Mesodermal cell (in vitro differentiated cells): Measurements from ENCODE around the gene TCTN2.

Source experiments
- H3K27ac ChIP-seq: 2 replicates; pipeline ENCODE4 v1.7.0; 2013; ENCODE audit warnings: mild to moderate bottlenecking, low read depth, low read length, moderate library complexity; ENCODE audit not compliant: severe bottlenecking
- H3K36me3 ChIP-seq: 2 replicates; pipeline ENCODE4 v1.7.1; 2013; ENCODE audit warnings: mild to moderate bottlenecking, low read length, moderate library complexity; ENCODE audit not compliant: control insufficient read depth, insufficient read depth
- H3K4me1 ChIP-seq: one replicate; pipeline ENCODE4 v1.7.1; 2013; ENCODE audit warnings: mild to moderate bottlenecking, low read length; ENCODE audit not compliant: insufficient read depth, control insufficient read depth, poor library complexity, severe bottlenecking
- H3K4me3 ChIP-seq: 2 replicates; pipeline ENCODE4 v1.7.0; 2013; ENCODE audit warnings: low read length, control low read depth, mild to moderate bottlenecking; ENCODE audit not compliant: insufficient read depth, poor library complexity, severe bottlenecking; ENCODE audit errors: extremely low read depth
- H3K9me3 ChIP-seq: 2 replicates; pipeline ENCODE4 v1.7.1; 2013; ENCODE audit warnings: mild to moderate bottlenecking, low read length, moderate library complexity; ENCODE audit not compliant: control insufficient read depth
- whole genome bisulfite sequencing, 2 experiments: methylation state at CpG; one replicate each; pipeline ENCODE4 v1.1.5; 2013; ENCODE audit warnings: missing lambda C conversion rate in 2 of 2; ENCODE audit not compliant: insufficient coverage in 2 of 2; 5-methylcytosine and 5-hydroxymethylcytosine counted together

The TCTN2 gene

DNA sequence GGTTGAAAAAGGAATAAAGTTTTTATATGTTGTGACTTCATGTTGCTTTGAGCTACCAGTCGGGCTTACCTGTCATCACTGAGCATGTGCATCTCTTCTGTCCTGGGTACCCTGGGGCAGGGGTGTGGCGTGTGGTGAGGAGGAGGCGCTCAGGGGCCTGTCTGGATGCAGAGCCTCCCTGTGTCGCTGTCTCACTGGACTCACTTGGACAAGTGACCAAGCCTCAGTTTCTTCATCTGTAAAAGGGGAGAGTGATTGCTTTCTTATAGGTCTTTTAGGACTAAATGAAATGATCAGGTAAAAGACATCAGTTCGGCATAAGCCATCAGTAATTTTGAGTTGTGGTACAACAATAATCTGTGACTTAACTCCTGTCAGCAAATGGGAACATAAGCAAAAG is 63.4 kb downstream of the TCTN2 start:
- peaks cover 82% of the 10 kb centered on the region for H3K36me3 ChIP-seq
- no peaks in the 10 kb centered on the region for H3K9me3 ChIP-seq
- 75 to 100% methylated on average over 1 to 4 of the region's 5 CpGs for WGBS, 2 experiments
- H3K4me3 ChIP-seq = no peak overlapping the region
- H3K4me1 ChIP-seq = peaks cover 5% of the 10 kb centered on the region
- H3K27ac ChIP-seq = no peak overlapping the region

DNA sequence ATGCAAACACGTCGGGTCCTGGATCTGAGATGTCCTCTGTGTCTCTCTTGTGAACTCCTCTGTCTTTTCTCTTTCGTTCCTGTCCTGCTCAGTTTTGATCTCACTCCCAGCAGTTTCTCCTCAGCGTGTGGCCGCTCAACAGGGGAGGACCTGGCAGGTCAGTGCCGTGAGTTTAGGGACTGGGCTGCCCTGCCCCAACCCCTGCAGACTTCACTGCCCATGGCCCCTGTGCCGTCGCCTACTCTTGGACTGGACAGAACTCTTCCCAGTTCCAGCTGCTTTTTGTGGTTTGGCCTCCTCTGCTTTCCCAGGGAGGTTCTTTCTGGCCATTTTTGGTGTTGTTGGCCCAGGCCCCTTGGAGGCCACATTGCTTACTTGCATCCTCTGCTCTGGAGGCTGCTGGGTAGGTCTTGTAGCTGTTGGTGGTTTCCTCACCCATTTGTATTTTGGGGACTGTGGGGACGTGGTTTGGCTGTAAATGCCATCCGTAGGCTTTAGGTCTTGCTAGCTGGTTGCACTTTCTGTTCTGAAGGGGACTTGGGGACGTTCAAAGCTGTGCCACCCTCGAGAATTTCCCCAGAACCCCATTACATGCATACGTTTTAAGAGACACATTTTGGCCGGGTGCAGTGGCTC is 71.1 kb downstream of the TCTN2 start:
- Histone ChIP-seq H3K4me1 (no peaks in the 10 kb centered on the region), H3K36me3 (peaks cover 89% of the 10 kb centered on the region), H3K9me3 (no peaks in the 10 kb centered on the region), H3K27ac (no peak overlapping the region), H3K4me3 (no peak overlapping the region)
- 92 to 100% methylated on average over 8 of the region's 14 CpGs for WGBS, 2 experiments

DNA sequence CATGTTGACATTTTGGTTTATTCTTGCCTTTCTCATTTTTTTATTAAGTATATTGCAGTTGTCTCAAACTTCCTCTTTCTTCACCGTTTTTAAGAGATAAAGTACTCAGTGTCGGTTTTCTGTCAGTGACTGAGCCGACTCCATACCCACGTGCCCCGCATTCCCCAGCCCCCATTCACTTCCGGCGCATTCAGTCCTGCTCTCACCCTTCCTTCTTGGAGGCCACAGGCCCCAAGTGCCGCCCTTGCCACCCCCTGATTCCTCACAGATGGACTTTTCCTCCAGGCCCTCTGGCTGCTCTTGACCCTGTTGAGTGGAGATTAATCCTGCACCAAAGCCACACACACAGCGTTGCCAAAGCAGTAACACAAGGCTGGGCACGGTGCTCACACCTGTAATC is 72.1 kb downstream of the TCTN2 start:
- H3K36me3 ChIP-seq = peaks cover 90% of the 10 kb centered on the region
- no peak overlapping the region for H3K4me3 ChIP-seq
- 91 to 95% methylated on average over 4 to 9 of the region's 10 CpGs for WGBS, 2 experiments
- no peaks in the 10 kb centered on the region for H3K4me1 ChIP-seq
- no peaks in the 10 kb centered on the region for H3K9me3 ChIP-seq
- H3K27ac ChIP-seq = no peak overlapping the region

DNA sequence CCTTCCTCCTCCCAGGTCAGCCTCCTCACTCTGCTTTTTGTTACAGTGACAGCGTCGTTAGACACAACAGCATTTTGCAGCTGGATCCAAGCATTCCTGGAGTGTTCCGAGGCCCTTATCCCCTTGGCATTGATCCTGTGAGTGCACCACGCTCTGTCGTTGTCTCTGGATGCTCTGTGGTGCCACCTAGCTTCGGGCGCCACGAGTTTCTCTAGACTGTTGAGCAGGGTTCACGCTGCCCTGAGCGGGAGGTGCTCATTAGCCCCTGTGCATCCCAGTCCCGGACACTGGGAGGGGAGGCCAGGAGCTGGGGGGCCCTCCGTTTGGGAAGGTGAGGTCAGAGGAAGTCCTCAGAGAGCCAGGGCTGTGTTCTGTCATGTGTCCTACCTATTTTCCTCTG is 73.9 kb downstream of the TCTN2 start:
- Histone ChIP-seq H3K4me3 (no peak overlapping the region), H3K27ac (no peak overlapping the region), H3K36me3 (peaks cover 91% of the 10 kb centered on the region), H3K4me1 (no peaks in the 10 kb centered on the region), H3K9me3 (no peaks in the 10 kb centered on the region)
- 89 to 91% methylated on average over 12 of the region's 12 CpGs for WGBS, 2 experiments

DNA sequence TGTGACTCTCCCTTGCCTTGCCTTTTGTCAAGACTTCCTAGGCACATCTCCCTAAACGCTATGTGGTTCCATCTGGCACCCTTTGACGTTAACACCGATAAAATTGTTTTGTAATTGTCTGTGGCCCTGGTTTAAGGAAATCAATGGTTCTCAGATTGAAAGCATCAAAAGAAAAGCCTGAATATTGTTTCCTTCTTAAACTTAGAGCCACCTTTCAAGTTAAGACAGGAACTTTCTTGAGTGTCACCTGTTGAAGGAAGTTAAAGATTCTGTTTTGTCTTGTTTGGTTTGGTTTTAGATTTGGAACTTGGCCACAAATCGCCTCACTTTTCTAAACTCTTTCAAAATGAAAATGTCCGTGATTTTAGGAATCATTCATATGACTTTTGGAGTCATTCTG is 76.4 kb downstream of the TCTN2 start:
- H3K27ac ChIP-seq = no peak overlapping the region
- H3K4me3 ChIP-seq = no peak overlapping the region
- peaks cover 92% of the 10 kb centered on the region for H3K36me3 ChIP-seq
- H3K4me1 ChIP-seq = no peaks in the 10 kb centered on the region
- H3K9me3 ChIP-seq = no peaks in the 10 kb centered on the region
- 87% methylated on average over 3 of the region's 5 CpGs; no CpG with 5 or more reads in 1 of the 2 experiments for WGBS, 2 experiments

DNA sequence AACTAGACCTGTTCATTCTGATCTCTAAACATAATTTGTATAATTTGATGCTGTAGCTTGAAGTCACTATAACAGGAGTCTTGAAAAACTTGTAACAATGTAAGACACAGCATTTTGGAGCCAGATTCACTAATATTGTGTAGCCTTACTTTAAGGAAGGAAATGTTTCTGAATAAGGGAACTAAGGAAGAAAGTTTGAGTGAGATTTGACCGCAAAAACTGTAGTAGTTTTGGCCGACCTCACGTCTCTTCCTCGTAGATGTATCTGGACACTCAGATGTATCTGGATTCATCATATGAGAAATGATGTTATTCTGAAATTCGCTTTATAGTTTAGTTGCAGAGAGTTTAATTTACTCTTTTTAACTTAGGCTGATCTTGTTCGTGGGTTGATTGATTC is 77.2 kb downstream of the TCTN2 start:
- Histone ChIP-seq H3K36me3 (peaks cover 92% of the 10 kb centered on the region), H3K9me3 (no peaks in the 10 kb centered on the region), H3K4me3 (no peak overlapping the region), H3K4me1 (no peaks in the 10 kb centered on the region), H3K27ac (no peak overlapping the region)
- WGBS, 2 experiments = 98 to 100% methylated on average over 5 of the region's 6 CpGs

DNA sequence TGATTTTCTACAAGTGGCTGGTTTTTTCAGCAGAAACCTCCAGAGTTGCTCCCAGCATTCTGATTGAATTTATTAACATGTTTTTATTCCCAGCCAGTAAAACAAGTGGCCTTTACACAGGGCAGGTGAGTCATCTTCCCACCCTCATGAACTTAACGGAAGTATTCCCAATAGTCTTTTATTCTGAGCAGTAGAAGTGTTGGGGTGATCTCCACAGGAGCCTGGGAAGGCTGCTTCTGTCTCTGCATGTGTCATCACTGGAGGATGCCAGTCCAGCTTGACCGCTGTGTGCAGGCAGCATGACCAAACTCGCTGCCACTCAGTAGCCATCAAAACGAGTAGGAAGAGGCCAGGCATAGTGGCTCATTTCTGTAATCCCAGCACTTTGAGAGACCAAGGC is 77.7 kb downstream of the TCTN2 start:
- WGBS, 2 experiments = 96 to 98% methylated on average over 3 to 4 of the region's 4 CpGs
- Histone ChIP-seq H3K4me1 (no peaks in the 10 kb centered on the region), H3K4me3 (no peak overlapping the region), H3K27ac (no peak overlapping the region), H3K36me3 (peaks cover 93% of the 10 kb centered on the region), H3K9me3 (no peaks in the 10 kb centered on the region)

DNA sequence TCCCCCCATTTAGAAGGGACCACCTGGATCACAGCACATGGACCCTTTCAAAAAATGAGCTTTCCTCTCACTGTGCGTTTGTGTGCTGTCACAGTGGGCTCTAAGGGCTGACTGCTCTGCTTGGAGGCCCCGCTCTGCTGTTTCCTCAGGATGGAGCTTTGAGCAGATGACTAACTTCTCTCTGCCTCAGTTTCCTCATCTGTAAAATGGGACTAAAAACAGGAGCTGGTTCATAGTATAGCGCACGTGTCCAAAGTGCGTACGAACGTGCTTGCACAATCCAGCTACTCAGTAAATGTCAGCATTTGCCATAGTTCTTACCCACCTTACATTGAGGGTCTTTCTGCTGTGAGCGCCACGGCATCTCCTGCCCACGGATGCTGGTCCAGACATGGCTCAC is 78.4 kb downstream of the TCTN2 start:
- 94 to 97% methylated on average over 10 of the region's 10 CpGs for WGBS, 2 experiments
- Histone ChIP-seq H3K27ac (no peak overlapping the region), H3K4me3 (no peak overlapping the region), H3K9me3 (no peaks in the 10 kb centered on the region), H3K36me3 (peaks cover 93% of the 10 kb centered on the region), H3K4me1 (no peaks in the 10 kb centered on the region)

DNA sequence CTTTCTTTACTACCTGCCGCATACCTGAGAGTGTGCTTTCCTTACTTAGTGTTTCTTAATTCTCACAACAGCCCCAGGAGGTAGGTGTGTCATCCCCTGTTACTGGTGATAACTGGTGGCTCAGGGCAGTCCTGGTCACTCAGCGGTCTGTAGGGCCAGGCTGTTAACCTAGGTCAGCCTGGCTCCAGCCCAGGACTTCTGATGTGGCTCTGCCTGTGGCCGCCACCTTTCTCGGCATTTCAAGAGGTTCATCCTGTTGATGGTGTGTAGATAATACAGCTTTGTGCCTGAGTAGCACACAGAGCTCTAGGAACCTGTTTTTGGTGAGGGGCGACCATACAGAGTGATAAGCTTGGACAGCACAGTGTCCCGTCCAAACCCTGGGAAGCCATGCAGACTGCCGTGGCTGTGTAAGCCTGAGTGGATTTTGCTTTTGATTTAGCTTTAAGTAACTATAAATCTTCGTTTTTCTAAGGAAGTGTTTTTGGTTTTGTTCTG is 79.3 kb downstream of the TCTN2 start:
- Histone ChIP-seq H3K9me3 (no peaks in the 10 kb centered on the region), H3K36me3 (peaks cover 92% of the 10 kb centered on the region), H3K4me1 (no peaks in the 10 kb centered on the region), H3K27ac (no peak overlapping the region), H3K4me3 (no peak overlapping the region)
- WGBS, 2 experiments = 97 to 100% methylated on average over 4 to 5 of the region's 8 CpGs

DNA sequence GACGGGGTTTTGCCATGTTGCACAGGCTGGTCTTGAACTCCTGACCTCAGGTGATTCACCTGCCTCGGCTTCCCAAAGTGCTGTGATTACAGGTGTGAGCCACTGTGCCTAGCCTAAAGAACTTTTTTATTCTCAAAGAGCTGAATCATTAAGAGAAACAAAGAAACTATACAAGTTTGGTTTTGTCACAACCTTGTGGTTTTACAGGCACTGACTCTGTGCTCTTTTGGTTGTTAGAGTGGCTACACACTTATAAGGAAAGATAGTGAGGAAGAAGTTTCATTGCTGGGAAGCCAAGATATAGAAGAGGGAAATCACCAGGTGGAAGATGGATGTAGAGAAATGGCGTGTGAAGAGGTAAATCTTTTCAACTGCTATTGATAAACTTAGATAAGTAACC is 81.1 kb downstream of the TCTN2 start:
- H3K27ac ChIP-seq = no peak overlapping the region
- no peak overlapping the region for H3K4me3 ChIP-seq
- no peaks in the 10 kb centered on the region for H3K4me1 ChIP-seq
- 92 to 100% methylated on average over 2 of the region's 3 CpGs for WGBS, 2 experiments
- H3K36me3 ChIP-seq = peaks cover 88% of the 10 kb centered on the region
- H3K9me3 ChIP-seq = no peaks in the 10 kb centered on the region

DNA sequence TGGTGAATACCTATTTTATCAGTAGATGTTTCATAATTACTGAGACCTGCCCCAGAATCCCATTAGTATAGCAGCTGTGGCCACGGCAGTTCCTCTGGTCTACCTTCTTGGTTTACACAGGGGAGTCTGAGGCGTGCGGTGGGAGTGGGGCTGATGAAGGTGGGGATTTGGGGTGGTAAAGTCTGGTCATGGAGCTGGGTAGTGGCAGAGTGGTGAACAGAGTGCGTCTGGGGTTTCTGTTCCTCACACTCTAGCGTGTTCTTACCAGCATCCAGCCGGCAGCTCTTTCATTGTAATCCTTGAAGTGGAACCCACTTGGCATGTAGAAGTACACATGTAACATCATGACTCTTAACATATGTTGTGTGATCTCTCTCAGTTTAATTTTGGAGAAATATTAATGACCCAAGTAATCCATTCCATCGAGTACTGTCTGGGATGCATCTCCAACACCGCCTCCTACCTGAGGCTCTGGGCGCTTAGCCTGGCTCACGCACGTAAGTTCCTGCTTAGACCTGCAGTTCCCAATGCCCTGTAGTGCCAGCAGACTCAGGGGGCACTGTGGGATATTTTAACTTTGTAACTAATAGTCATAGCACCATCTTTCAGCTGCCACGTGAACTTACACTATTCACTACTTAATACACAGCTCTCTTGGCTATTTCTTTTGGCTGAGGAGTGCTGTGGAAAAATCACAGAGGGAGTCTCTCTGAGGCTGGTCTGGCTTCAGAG is 83.3 kb downstream of the TCTN2 start:
- no peak overlapping the region for H3K27ac ChIP-seq
- peaks cover 80% of the 10 kb centered on the region for H3K36me3 ChIP-seq
- 93 to 100% methylated on average over 2 to 6 of the region's 12 CpGs for WGBS, 2 experiments
- no peak overlapping the region for H3K4me3 ChIP-seq
- H3K9me3 ChIP-seq = no peaks in the 10 kb centered on the region
- no peaks in the 10 kb centered on the region for H3K4me1 ChIP-seq
